ENCODE results near the gene PPFIA4.

- no peak for TF ChIP-seq CTCF (conservative IDR thresholded peaks at IDR 0.05; ENCODE audit: low read depth, low read length)
- TF ChIP-seq POLR2A (IDR thresholded peaks at IDR 0.05; ENCODE audit: low read depth, low read length) = no peak
- no peak for TF ChIP-seq RAD21 (IDR thresholded peaks at IDR 0.05; ENCODE audit: low read length)
- no peak for TF ChIP-seq USF2 (IDR thresholded peaks at IDR 0.05; ENCODE audit: low read depth, low read length)
- no peak for TF ChIP-seq SMC3 (IDR thresholded peaks at IDR 0.05; ENCODE audit: low read depth, low read length)
- no peak for TF ChIP-seq MAZ (IDR thresholded peaks at IDR 0.05; ENCODE audit: borderline replicate concordance, low read depth, low read length)
- TF ChIP-seq CEBPB (IDR thresholded peaks at IDR 0.05; ENCODE audit: low read depth, low read length) = no peak
- no peak for TF ChIP-seq FOS (IDR thresholded peaks at IDR 0.05; ENCODE audit: low read depth, low read length)
- TF ChIP-seq RFX5 (IDR thresholded peaks at IDR 0.05; ENCODE audit: low read depth, low read length) = no peak
- no peak for TF ChIP-seq NFE2L2 (IDR thresholded peaks at IDR 0.05; ENCODE audit: low read depth, low read length)
- TF ChIP-seq CHD1 (IDR thresholded peaks at IDR 0.05; ENCODE audit: low read depth, low read length) = no peak
Observed at GRCh38 chr1:203080456-203080855, 54.2 kb downstream of the PPFIA4 start.
